ENCODE results near the gene BEND7.
"Not testable (repeated sequence)": the region's sequence is repeated elsewhere in the genome, so short reads cannot be mapped to it uniquely, and the experiment has no call there.

BEND7 gene

GRCh38 chr10:13475124-13475523 lies 53.7 kb downstream of the BEND7 start:
- no peak for DNase-seq

GRCh38 chr10:13473986-13474385 lies 54.8 kb downstream of the BEND7 start:
- no peak for DNase-seq

- DNase-seq = no peak
Observed at GRCh38 chr10:13472359-13472758, 56.5 kb downstream of the BEND7 start.

GRCh38 chr10:13470270-13470669 lies 58.5 kb downstream of the BEND7 start:
- no peak for DNase-seq

GRCh38 chr10:13462551-13462950 lies 66.3 kb downstream of the BEND7 start:
- no peak for DNase-seq

- no peak for DNase-seq
Observed at GRCh38 chr10:13458687-13459012, 70.2 kb downstream of the BEND7 start.

GRCh38 chr10:13457958-13458686 lies 70.7 kb downstream of the BEND7 start:
- no peak for DNase-seq

- no peak for DNase-seq
Observed at GRCh38 chr10:13453896-13454295, 74.9 kb downstream of the BEND7 start.

GRCh38 chr10:13450069-13450468 lies 78.7 kb downstream of the BEND7 start:
- DNase-seq = no peak

GRCh38 chr10:13449296-13449695 lies 79.5 kb downstream of the BEND7 start:
- no peak for DNase-seq

GRCh38 chr10:13448216-13448615 lies 80.6 kb downstream of the BEND7 start:
- DNase-seq = no peak

GRCh38 chr10:13445656-13446400 lies 83.0 kb downstream of the BEND7 start:
- no peak for DNase-seq

GRCh38 chr10:13441476-13441875 lies 87.3 kb downstream of the BEND7 start:
- no peak for DNase-seq

- peak; percentile 59 for DNase-seq
Observed at GRCh38 chr10:13440185-13441061, 88.4 kb downstream of the BEND7 start.

GRCh38 chr10:13439313-13440184 lies 89.3 kb downstream of the BEND7 start:
- peak; percentile 28 for DNase-seq

GRCh38 chr10:13437026-13437555 lies 91.7 kb downstream of the BEND7 start:
- DNase-seq = no peak

- DNase-seq = not testable (repeated sequence)
Observed at GRCh38 chr10:13427943-13428342, 100.9 kb downstream of the BEND7 start.

GRCh38 chr10:13425397-13425796 lies 103.4 kb downstream of the BEND7 start:
- DNase-seq = no peak

- no peak for DNase-seq
Observed at GRCh38 chr10:13422800-13423199, 106.0 kb downstream of the BEND7 start.

GRCh38 chr10:13421382-13421917 lies 107.4 kb downstream of the BEND7 start:
- no peak for DNase-seq

GRCh38 chr10:13420532-13421307 lies 108.1 kb downstream of the BEND7 start:
- no peak for DNase-seq
